ENCODE measurements around the gene FAM47E. TPM values are rescaled to one million over a fixed set of nuclear protein-coding genes. Genes with fewer than 3 reads are reported as not detected.
"Not testable (repeated sequence)": the region's sequence is repeated elsewhere in the genome, so short reads cannot be mapped to it uniquely, and the experiment has no call there.

Gene FAM47E
- total RNA-seq, 1 donor from 2014 or later, result 3.4 TPM

GRCh38 chr4:76235407-76235806, 16.1 kb upstream of the FAM47E start:
- H3K4me1 Mint-ChIP-seq (ENCODE audit: low read depth), result peaks cover 27% of the 10 kb centered on the region
- H3K9me3 Mint-ChIP-seq (ENCODE audit: low read depth), result peaks cover 33% of the 10 kb centered on the region
- peaks cover 10% of the 10 kb centered on the region for H3K36me3 Mint-ChIP-seq (ENCODE audit: insufficient read depth)
- H3K27me3 Mint-ChIP-seq, result no peaks in the 10 kb centered on the region
- TF ChIP-seq CTCF (IDR thresholded peaks at IDR 0.05; ENCODE audit: unreplicated experiment), result no peak
- peak overlapping the region; percentile 37 for H3K4me3 Mint-ChIP-seq (ENCODE audit: low read depth)
- DNase-seq (ENCODE audit: low spot score, unreplicated experiment), result no peak
- H3K27ac Mint-ChIP-seq, result peak overlapping the region; percentile 87

- H3K27ac Mint-ChIP-seq, result peak overlapping the region; percentile 87
- H3K36me3 Mint-ChIP-seq (ENCODE audit: insufficient read depth), result peaks cover 14% of the 10 kb centered on the region
- H3K4me3 Mint-ChIP-seq (ENCODE audit: low read depth), result peak overlapping the region; percentile 37
- peaks cover 27% of the 10 kb centered on the region for H3K4me1 Mint-ChIP-seq (ENCODE audit: low read depth)
- H3K9me3 Mint-ChIP-seq (ENCODE audit: low read depth), result peaks cover 38% of the 10 kb centered on the region
- no peaks in the 10 kb centered on the region for H3K27me3 Mint-ChIP-seq
- no peak for TF ChIP-seq CTCF (IDR thresholded peaks at IDR 0.05; ENCODE audit: unreplicated experiment)
- DNase-seq (ENCODE audit: low spot score, unreplicated experiment), result no peak
These were observed 15.6 kb upstream of the FAM47E start for GRCh38 chr4:76235915-76236314.

- Mint-ChIP-seq H3K27ac (no peak overlapping the region), H3K9me3 (ENCODE audit: low read depth) (peaks cover 39% of the 10 kb centered on the region), H3K4me1 (ENCODE audit: low read depth) (peaks cover 16% of the 10 kb centered on the region), H3K36me3 (ENCODE audit: insufficient read depth) (peaks cover 15% of the 10 kb centered on the region), H3K27me3 (no peaks in the 10 kb centered on the region), H3K4me3 (ENCODE audit: low read depth) (no peak overlapping the region)
- TF ChIP-seq CTCF (IDR thresholded peaks at IDR 0.05; ENCODE audit: unreplicated experiment), result no peak
- no peak for DNase-seq (ENCODE audit: low spot score, unreplicated experiment)
These were observed 13.3 kb upstream of the FAM47E start for GRCh38 chr4:76238236-76238635.

- TF ChIP-seq CTCF (IDR thresholded peaks at IDR 0.05; ENCODE audit: unreplicated experiment), result no peak
- Mint-ChIP-seq H3K27me3 (no peaks in the 10 kb centered on the region), H3K36me3 (ENCODE audit: insufficient read depth) (peaks cover 15% of the 10 kb centered on the region), H3K4me3 (ENCODE audit: low read depth) (no peak overlapping the region), H3K9me3 (ENCODE audit: low read depth) (peaks cover 39% of the 10 kb centered on the region), H3K27ac (no peak overlapping the region), H3K4me1 (ENCODE audit: low read depth) (peaks cover 13% of the 10 kb centered on the region)
- DNase-seq (ENCODE audit: low spot score, unreplicated experiment), result no peak
These were observed 12.8 kb upstream of the FAM47E start for GRCh38 chr4:76238701-76239100.

- Mint-ChIP-seq H3K27ac (no peak overlapping the region), H3K4me1 (ENCODE audit: low read depth) (peaks cover 12% of the 10 kb centered on the region), H3K9me3 (ENCODE audit: low read depth) (peaks cover 38% of the 10 kb centered on the region), H3K27me3 (no peaks in the 10 kb centered on the region), H3K36me3 (ENCODE audit: insufficient read depth) (peaks cover 15% of the 10 kb centered on the region), H3K4me3 (ENCODE audit: low read depth) (no peak overlapping the region)
- no peak for DNase-seq (ENCODE audit: low spot score, unreplicated experiment)
- TF ChIP-seq CTCF (IDR thresholded peaks at IDR 0.05; ENCODE audit: unreplicated experiment), result no peak
These were observed 11.3 kb upstream of the FAM47E start for GRCh38 chr4:76240236-76240635.

- H3K9me3 Mint-ChIP-seq (ENCODE audit: low read depth), result peaks cover 18% of the 10 kb centered on the region
- H3K4me1 Mint-ChIP-seq (ENCODE audit: low read depth); H3K27me3 Mint-ChIP-seq; H3K4me3 Mint-ChIP-seq (ENCODE audit: low read depth); H3K27ac Mint-ChIP-seq; H3K36me3 Mint-ChIP-seq (ENCODE audit: insufficient read depth); DNase-seq (ENCODE audit: low spot score, unreplicated experiment): not testable (repeated sequence)
These were observed 7.6 kb upstream of the FAM47E start for GRCh38 chr4:76243877-76244276.

Data from progenitor cell of endocrine pancreas (in vitro differentiated cells).